ENCODE measurements around the gene ULK4. TPM values are rescaled to one million over a fixed set of nuclear protein-coding genes. Genes with fewer than 3 reads are reported as not detected.

The ULK4 gene
- total and polyA plus RNA-seq, 9 of the 15 experiments (the other 6 are each of a cell fraction or from before 2014, with no cell fraction given), result 3.0 to 5.9 (median 3.5) TPM

DNA sequence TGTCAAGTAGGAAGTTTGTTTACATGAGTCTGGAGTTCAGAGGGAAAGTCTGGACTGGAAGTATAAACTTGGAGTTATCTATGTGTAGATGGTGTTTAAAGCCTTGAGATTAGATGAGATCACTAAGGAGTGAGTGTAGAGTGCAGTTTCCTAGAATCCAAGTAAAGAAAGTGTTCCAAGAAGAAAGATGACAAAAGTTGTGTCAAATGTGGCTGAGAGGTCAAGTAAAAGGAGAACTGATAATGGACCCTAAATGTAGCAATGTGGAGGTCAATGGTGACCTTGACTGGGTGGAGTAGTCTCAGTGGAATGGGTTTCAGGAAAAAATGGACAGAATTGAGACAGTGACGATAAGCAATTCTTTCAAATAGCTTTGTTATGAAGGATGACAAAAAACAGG lies 39.9 kb upstream of the ULK4 start (continued):
- TF ChIP-seq, protein P1, sequence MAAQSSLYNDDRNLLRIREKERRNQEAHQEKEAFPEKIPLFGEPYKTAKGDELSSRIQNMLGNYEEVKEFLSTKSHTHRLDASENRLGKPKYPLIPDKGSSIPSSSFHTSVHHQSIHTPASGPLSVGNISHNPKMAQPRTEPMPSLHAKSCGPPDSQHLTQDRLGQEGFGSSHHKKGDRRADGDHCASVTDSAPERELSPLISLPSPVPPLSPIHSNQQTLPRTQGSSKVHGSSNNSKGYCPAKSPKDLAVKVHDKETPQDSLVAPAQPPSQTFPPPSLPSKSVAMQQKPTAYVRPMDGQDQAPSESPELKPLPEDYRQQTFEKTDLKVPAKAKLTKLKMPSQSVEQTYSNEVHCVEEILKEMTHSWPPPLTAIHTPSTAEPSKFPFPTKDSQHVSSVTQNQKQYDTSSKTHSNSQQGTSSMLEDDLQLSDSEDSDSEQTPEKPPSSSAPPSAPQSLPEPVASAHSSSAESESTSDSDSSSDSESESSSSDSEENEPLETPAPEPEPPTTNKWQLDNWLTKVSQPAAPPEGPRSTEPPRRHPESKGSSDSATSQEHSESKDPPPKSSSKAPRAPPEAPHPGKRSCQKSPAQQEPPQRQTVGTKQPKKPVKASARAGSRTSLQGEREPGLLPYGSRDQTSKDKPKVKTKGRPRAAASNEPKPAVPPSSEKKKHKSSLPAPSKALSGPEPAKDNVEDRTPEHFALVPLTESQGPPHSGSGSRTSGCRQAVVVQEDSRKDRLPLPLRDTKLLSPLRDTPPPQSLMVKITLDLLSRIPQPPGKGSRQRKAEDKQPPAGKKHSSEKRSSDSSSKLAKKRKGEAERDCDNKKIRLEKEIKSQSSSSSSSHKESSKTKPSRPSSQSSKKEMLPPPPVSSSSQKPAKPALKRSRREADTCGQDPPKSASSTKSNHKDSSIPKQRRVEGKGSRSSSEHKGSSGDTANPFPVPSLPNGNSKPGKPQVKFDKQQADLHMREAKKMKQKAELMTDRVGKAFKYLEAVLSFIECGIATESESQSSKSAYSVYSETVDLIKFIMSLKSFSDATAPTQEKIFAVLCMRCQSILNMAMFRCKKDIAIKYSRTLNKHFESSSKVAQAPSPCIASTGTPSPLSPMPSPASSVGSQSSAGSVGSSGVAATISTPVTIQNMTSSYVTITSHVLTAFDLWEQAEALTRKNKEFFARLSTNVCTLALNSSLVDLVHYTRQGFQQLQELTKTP (IDR thresholded peaks at IDR 0.05; ENCODE audit: low read depth in 1 of 2, partially characterized antibody in 2 of 2), result peak in 1 of 2 experiments; percentile 59
- TF ChIP-seq NR2C2 (CRISPR knock-in tag; IDR thresholded peaks at IDR 0.05) (no peak), NR2C2 (tag; IDR thresholded peaks at IDR 0.05) (peak; percentile 87), FOS (IDR thresholded peaks at IDR 0.05; ENCODE audit: extremely low read depth, insufficient read length) (no peak), MYNN (IDR thresholded peaks at IDR 0.05) (no peak), MYNN (CRISPR knock-in tag; IDR thresholded peaks at IDR 0.05) (no peak), SMARCC2 (IDR thresholded peaks at IDR 0.05; ENCODE audit: low read depth) (peak; percentile 60; the same call in 1 of the 2 replicates), HDAC2 (IDR thresholded peaks at IDR 0.05) (peak; percentile 75; the same call in 1 of the 2 replicates), SMAD4 (CRISPR knock-in tag; conservative IDR thresholded peaks at IDR 0.05) (peak; percentile 53), MECOM (CRISPR knock-in tag; IDR thresholded peaks at IDR 0.05) (0 out of 2 replicates have a peak, but pooled peaks have one; percentile 8), OTX1 (CRISPR knock-in tag; IDR thresholded peaks at IDR 0.05) (peak; percentile 62; the same call in 1 of the 2 replicates), TARDBP (IDR thresholded peaks at IDR 0.05) (no peak), POLR2B (IDR thresholded peaks at IDR 0.05; ENCODE audit: low read depth, partially characterized antibody) (no peak), TCF3 (CRISPR knock-in tag; IDR thresholded peaks at IDR 0.05) (peak; percentile 33; the same call in 1 of the 2 replicates), PRPF4 (IDR thresholded peaks at IDR 0.05; ENCODE audit: insufficient read depth, low read depth, low read length, poor library complexity, severe bottlenecking) (no peak), SOX6 (IDR thresholded peaks at IDR 0.05) (peak; percentile 93), ATF7 (IDR thresholded peaks at IDR 0.05) (peak; percentile 85)
- TF ChIP-seq, protein P2, sequence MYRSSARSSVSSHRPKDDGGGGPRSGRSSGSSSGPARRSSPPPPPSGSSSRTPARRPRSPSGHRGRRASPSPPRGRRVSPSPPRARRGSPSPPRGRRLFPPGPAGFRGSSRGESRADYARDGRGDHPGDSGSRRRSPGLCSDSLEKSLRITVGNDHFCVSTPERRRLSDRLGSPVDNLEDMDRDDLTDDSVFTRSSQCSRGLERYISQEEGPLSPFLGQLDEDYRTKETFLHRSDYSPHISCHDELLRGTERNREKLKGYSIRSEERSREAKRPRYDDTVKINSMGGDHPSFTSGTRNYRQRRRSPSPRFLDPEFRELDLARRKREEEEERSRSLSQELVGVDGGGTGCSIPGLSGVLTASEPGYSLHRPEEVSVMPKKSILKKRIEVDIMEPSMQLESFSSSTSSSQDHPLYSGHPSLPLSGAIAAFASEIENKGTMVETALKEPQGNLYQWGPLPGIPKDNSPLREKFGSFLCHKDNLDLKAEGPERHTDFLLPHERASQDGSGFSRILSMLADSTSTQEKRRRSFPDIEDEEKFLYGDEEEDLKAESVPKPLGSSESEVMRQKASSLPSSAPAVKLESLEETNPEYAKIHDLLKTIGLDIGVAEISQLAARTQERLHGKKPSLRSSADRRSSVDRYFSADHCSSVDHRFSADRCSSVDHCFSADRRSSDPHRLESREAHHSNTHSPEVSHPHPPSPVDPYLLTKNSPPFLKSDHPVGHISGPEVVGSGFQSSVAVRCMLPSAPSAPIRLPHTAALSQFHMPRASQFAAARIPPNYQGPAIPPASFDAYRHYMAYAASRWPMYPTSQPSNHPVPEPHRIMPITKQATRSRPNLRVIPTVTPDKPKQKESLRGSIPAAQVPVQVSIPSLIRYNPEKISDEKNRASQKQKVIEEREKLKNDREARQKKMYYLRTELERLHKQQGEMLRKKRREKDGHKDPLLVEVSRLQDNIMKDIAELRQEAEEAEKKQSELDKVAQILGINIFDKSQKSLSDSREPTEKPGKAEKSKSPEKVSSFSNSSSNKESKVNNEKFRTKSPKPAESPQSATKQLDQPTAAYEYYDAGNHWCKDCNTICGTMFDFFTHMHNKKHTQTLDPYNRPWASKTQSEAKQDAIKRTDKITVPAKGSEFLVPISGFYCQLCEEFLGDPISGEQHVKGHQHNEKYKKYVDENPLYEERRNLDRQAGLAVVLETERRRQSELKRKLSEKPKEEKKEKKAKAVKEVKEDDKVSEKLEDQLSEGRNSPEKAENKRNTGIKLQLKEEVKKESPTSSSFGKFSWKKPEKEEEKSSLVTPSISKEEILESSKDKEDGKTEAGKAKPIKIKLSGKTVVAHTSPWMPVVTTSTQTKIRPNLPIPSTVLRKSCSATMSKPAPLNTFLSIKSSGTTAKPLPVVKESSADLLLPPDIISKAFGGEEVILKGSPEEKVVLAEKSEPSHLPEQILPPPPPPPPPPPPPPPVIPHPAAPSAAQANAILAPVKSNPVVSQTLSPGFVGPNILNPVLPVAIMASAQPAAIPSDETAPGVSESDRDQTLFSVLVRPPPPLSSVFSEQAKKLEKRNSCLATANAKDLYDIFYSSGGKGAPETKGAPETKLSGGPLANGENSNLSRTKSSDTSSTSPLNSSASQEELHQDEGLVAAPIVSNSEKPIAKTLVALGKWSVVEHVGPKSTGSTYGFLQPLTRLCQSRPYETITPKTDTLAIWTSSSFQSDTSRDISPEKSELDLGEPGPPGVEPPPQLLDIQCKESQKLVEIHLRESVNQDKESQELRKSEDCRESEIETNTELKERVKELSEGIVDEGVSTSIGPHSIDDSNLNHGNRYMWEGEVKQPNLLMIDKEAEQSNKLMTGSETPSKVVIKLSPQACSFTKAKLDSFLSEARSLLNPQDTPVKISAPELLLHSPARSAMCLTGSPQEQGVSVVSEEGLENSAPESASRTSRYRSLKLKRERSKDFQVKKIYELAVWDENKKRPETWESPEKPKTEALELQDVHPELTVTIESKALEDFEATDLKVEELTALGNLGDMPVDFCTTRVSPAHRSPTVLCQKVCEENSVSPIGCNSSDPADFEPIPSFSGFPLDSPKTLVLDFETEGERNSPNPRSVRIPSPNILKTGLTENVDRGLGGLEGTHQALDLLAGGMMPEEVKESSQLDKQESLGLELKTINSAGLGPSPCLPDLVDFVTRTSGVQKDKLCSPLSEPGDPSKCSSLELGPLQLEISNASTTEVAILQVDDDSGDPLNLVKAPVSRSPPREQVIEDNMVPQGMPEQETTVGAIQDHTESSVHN (IDR thresholded peaks at IDR 0.05; ENCODE audit: borderline replicate concordance in 1 of 2, low read depth in 1 of 2), result peak in 1 of 2 experiments; percentile 60; a peak in 1 of 4 replicates

Measured in K562 (cell line).